Prostate gland (tissue), 2 donors: ENCODE measurements around the gene TMIGD1.
"Not testable (repeated sequence)": the region's sequence is repeated elsewhere in the genome, so short reads cannot be mapped to it uniquely, and the experiment has no call there.

Experiments used
- POLR2AphosphoS5 ChIP-seq: sonication (generic); formaldehyde crosslinking; IDR thresholded peaks from one replicate; pipeline ENCODE4 v1.6.1; 2017; ENCODE audit warnings: antibody characterized with exemption
- TF ChIP-seq, protein P1 (sequence below), 4 experiments: fragments of 200-600 bp in 2 of 4; fragments of 450-650 bp in 2 of 4; sonication (generic) in 2 of 4; IDR thresholded peaks; 1 replicate in 3 of 4; 2 replicates in 1 of 4; pipeline ENCODE4 v1.5.1; 2016 to 2019; ENCODE audit warnings: antibody characterized with exemption in 4 of 4, mild to moderate bottlenecking in 2 of 4, moderate library complexity in 2 of 4

DNA sequence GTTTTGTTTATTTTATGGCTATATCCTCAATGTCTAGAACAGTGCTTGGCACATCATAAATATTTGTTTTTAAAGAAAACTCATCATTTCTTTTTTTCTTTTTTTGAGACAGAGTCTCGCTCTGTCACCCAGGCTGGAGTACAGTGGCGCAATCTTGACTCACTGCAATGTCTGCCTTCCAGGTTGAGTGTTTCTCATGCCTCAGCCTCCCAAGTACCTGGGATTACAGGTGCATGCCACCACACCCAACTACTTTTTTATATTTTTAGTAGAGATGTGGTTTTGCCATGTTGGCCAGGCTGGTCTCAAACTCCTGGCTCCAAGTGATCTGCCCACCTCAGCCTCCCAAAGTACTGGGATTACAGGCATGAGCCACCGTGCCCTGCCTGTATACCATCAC lies 9.4 kb upstream of the TMIGD1 start:
- TF ChIP-seq, protein P1, sequence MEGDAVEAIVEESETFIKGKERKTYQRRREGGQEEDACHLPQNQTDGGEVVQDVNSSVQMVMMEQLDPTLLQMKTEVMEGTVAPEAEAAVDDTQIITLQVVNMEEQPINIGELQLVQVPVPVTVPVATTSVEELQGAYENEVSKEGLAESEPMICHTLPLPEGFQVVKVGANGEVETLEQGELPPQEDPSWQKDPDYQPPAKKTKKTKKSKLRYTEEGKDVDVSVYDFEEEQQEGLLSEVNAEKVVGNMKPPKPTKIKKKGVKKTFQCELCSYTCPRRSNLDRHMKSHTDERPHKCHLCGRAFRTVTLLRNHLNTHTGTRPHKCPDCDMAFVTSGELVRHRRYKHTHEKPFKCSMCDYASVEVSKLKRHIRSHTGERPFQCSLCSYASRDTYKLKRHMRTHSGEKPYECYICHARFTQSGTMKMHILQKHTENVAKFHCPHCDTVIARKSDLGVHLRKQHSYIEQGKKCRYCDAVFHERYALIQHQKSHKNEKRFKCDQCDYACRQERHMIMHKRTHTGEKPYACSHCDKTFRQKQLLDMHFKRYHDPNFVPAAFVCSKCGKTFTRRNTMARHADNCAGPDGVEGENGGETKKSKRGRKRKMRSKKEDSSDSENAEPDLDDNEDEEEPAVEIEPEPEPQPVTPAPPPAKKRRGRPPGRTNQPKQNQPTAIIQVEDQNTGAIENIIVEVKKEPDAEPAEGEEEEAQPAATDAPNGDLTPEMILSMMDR (IDR thresholded peaks at IDR 0.05): not testable (repeated sequence)
- TF ChIP-seq POLR2AphosphoS5: not testable (repeated sequence)
